B cell (primary cell): ENCODE results near the gene CCDC85A. TPM values are rescaled to one million over a fixed set of nuclear protein-coding genes. Genes with fewer than 3 reads are reported as not detected.

Source experiments
- ATAC-seq: fragments of 200-7000 bp; cut with Tn5 transposase; one replicate; pipeline ENCODE4 v1.10.0; 2021; ENCODE audit warnings: low read depth, mild to moderate bottlenecking, moderate number of reproducible peaks, moderate library complexity
- CTCF ChIA-PET: fragments of 350-600 bp; sonication (Branson Sonifier 250); formaldehyde crosslinking; loops from one replicate; lab custom pipeline; 2021; ENCODE audit warnings: antibody characterized with exemption, inconsistent platforms; lab: Charles Lee
- POLR2A ChIA-PET: fragments of 350-600 bp; sonication (Branson Sonifier 250); formaldehyde crosslinking; loops from one replicate; lab custom pipeline; 2021; ENCODE audit warnings: antibody characterized with exemption; lab: Charles Lee
- DNase-seq: peaks from one replicate; pipeline ENCODE4 v3.0.0; 2013
- H2AFZ ChIP-seq: 2 replicates; pipeline ENCODE4 v1.6.1; 2012; ENCODE audit warnings: mild to moderate bottlenecking, low read depth, low read length; ENCODE audit not compliant: insufficient read depth, poor library complexity, severe bottlenecking
- H3K27ac ChIP-seq, 2 donors: 1 replicate in 1 of 2; 2 replicates in 1 of 2; pipeline ENCODE4 v1.5.1; 2012 to 2013; ENCODE audit warnings: low read length in 2 of 2, mild to moderate bottlenecking in 2 of 2, moderate library complexity in 1 of 2
- H3K27me3 ChIP-seq, 4 experiments: fragments of 200-600 bp in 1 of 4; sonication (generic) in 1 of 4; replicated peaks in 1 of 4; 1 replicate in 2 of 4; 2 replicates in 2 of 4; pipeline versions ENCODE4 v1.6.1 to v1.7.0; 2013 to 2016; ENCODE audit warnings: low read length in 3 of 4, mild to moderate bottlenecking in 2 of 4, mixed read lengths in 1 of 4, moderate library complexity in 1 of 4; ENCODE audit not compliant: insufficient read depth in 4 of 4, control insufficient read depth in 3 of 4; ENCODE audit errors: control extremely low read depth in 1 of 4
- H3K36me3 ChIP-seq, 2 experiments: replicated peaks in 1 of 2; 1 replicate in 1 of 2; 2 replicates in 1 of 2; pipeline versions ENCODE4 v1.6.1 to v1.7.1; 2013; ENCODE audit warnings: low read length in 1 of 2; ENCODE audit not compliant: insufficient read depth in 2 of 2, control insufficient read depth in 1 of 2; ENCODE audit errors: control extremely low read depth in 1 of 2, extremely low read depth in 1 of 2
- H3K4me1 ChIP-seq, 2 donors: fragments of 200-600 bp in 1 of 2; sonication (generic) in 1 of 2; 1 replicate in 1 of 2; 2 replicates in 1 of 2; pipeline versions ENCODE4 v1.5.1 to v1.6.1; 2013 to 2017; ENCODE audit warnings: low read length in 2 of 2; ENCODE audit not compliant: control insufficient read depth in 2 of 2, insufficient read depth in 2 of 2
- H3K4me2 ChIP-seq: replicated peaks from 2 replicates; pipeline ENCODE3; 2012; ENCODE audit warnings: mild to moderate bottlenecking, low read depth, low read length; ENCODE audit not compliant: poor library complexity, severe bottlenecking
- H3K4me3 ChIP-seq, 5 experiments: fragments of 200-600 bp in 1 of 5; sonication (generic) in 1 of 5; 1 replicate in 3 of 5; 2 replicates in 2 of 5; pipeline versions ENCODE4 v1.5.1 to v1.7.0; 2011 to 2016; ENCODE audit warnings: low read length in 4 of 5, mild to moderate bottlenecking in 4 of 5, low read depth in 2 of 5, control low read depth in 1 of 5, moderate library complexity in 1 of 5; ENCODE audit not compliant: insufficient read depth in 1 of 5; ENCODE audit errors: control extremely low read depth in 1 of 5, extremely low read depth in 1 of 5
- H3K79me2 ChIP-seq: fragments of 200-600 bp; sonication (generic); one replicate; pipeline ENCODE4 v1.6.0; 2016; ENCODE audit warnings: low read length; ENCODE audit not compliant: control insufficient read depth, insufficient read depth
- H3K9ac ChIP-seq: fragments of 200-600 bp; sonication (generic); 2 replicates; pipeline ENCODE4 v1.6.1; 2017; ENCODE audit warnings: mild to moderate bottlenecking, low read length, moderate library complexity
- H3K9me3 ChIP-seq, 3 donors: one replicate each; pipeline versions ENCODE4 v1.6.1 to v1.7.1; 2013; ENCODE audit warnings: low read length in 2 of 3; ENCODE audit not compliant: control insufficient read depth in 2 of 3, insufficient read depth in 1 of 3; ENCODE audit errors: control extremely low read depth in 1 of 3
- H4K20me1 ChIP-seq: 2 replicates; pipeline ENCODE4 v1.6.0; 2012; ENCODE audit warnings: mild to moderate bottlenecking, low read length; ENCODE audit not compliant: insufficient read depth, control insufficient read depth, poor library complexity, severe bottlenecking
- H3K27ac Mint-ChIP-seq: one replicate; pipeline ENCODE4 v1.8.0; 2021; ENCODE audit warnings: mixed read lengths
- H3K27me3 Mint-ChIP-seq: one replicate; pipeline ENCODE4 v1.8.0; 2021; ENCODE audit warnings: mixed read lengths
- H3K4me1 Mint-ChIP-seq: one replicate; pipeline ENCODE4 v1.8.0; 2021; ENCODE audit warnings: mixed read lengths
- H3K4me3 Mint-ChIP-seq: one replicate; pipeline ENCODE4 v1.8.0; 2021; ENCODE audit warnings: mixed read lengths
- H3K9me3 Mint-ChIP-seq: one replicate; pipeline ENCODE4 v1.8.0; 2022; ENCODE audit warnings: mixed read lengths; ENCODE audit not compliant: insufficient read depth
- EZH2 ChIP-seq: IDR thresholded peaks from 2 replicates; pipeline ENCODE4 v1.6.1; 2012; ENCODE audit warnings: borderline replicate concordance, low read depth, mild to moderate bottlenecking, moderate library complexity, low read length; ENCODE audit not compliant: insufficient read depth, poor library complexity, severe bottlenecking
- WGBS: methylation state at CpG from one replicate; pipeline ENCODE4 v1.1.5; 2013; ENCODE audit warnings: missing lambda C conversion rate; ENCODE audit not compliant: insufficient coverage; 5-methylcytosine and 5-hydroxymethylcytosine counted together
- intact Hi-C: fragments of 100-400 bp; cut with micrococcal nuclease; formaldehyde crosslinking; loops from one replicate; pipeline ENCODE4 v1.10.0; 2022
- polyA plus RNA-seq: library from polyadenylated mRNA; depleted of rRNA; stranded (reverse); fragments of >200 nt; gene quantifications from 2 replicates; pipeline ENCODE4 v1.2.3, GENCODE V29; 2012
- total RNA-seq, 2 donors: library from RNA; stranded (reverse); fragments of 120-200 nt in 1 of 2; gene quantifications; 1 replicate in 1 of 2; 2 replicates in 1 of 2; pipeline versions ENCODE4 v1.2.3 to v1.2.4, GENCODE V29; 2013 to 2022
- TF ChIP-seq, protein P1 (sequence below): fragments of 200-600 bp; IDR thresholded peaks from one replicate; pipeline ENCODE4 v1.8.0; 2022; ENCODE audit warnings: antibody characterized with exemption, mild to moderate bottlenecking

The CCDC85A gene
- total and polyA plus RNA-seq, 2 donors (not counting 1 experiment from before 2014, with no cell fraction given) = 0.15 TPM; not detected in 1

DNA sequence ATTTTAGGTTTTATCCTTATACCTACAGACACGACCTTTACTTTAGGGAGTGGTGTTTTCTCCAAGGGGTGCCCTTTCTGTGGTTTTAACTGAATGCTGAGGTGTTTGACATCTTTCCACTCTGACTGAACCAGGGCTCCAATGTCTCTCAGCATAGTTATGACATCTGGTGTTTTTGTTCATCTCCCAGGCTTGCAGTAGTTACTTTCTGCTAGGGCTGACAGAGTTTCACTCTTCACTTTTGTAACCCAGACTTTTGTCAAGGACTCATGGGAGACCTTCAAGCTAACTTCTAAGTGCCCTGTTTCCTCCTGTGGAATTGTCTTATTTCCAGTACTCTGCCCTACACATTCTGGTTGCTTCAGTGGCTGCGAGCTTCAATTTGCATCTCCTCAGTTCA is 103.1 kb downstream of the CCDC85A start:
- CTCF ChIA-PET = no interaction called here
- Mint-ChIP-seq H3K4me3 (no peak overlapping the region), H3K4me1 (no peaks in the 10 kb centered on the region), H3K27ac (no peak overlapping the region), H3K9me3 (peaks cover 2% of the 10 kb centered on the region), H3K27me3 (no peaks in the 10 kb centered on the region)
- H4K20me1 ChIP-seq = no peaks in the 10 kb centered on the region
- H3K79me2 ChIP-seq = no peaks in the 10 kb centered on the region
- DNase-seq (no peak), ATAC-seq (no peak)
- H3K4me1 ChIP-seq = no peaks in the 10 kb centered on the region
- intact Hi-C loops = no loop called here
- H3K36me3 ChIP-seq = no peaks in the 10 kb centered on the region
- H3K4me2 ChIP-seq = no peak overlapping the region
- no peak overlapping the region for H3K27ac ChIP-seq
- H3K4me3 ChIP-seq = no peak overlapping the region
- H2AFZ ChIP-seq = no peak overlapping the region
- WGBS = 88% methylated on average over 1 of the region's 2 CpGs
- POLR2A ChIA-PET = no interaction called here
- no peaks in the 10 kb centered on the region for H3K27me3 ChIP-seq
- H3K9ac ChIP-seq = no peak overlapping the region
- no peak for TF ChIP-seq EZH2
- TF ChIP-seq, protein P1, sequence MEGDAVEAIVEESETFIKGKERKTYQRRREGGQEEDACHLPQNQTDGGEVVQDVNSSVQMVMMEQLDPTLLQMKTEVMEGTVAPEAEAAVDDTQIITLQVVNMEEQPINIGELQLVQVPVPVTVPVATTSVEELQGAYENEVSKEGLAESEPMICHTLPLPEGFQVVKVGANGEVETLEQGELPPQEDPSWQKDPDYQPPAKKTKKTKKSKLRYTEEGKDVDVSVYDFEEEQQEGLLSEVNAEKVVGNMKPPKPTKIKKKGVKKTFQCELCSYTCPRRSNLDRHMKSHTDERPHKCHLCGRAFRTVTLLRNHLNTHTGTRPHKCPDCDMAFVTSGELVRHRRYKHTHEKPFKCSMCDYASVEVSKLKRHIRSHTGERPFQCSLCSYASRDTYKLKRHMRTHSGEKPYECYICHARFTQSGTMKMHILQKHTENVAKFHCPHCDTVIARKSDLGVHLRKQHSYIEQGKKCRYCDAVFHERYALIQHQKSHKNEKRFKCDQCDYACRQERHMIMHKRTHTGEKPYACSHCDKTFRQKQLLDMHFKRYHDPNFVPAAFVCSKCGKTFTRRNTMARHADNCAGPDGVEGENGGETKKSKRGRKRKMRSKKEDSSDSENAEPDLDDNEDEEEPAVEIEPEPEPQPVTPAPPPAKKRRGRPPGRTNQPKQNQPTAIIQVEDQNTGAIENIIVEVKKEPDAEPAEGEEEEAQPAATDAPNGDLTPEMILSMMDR = no peak
- H3K9me3 ChIP-seq = no peaks in the 10 kb centered on the region

DNA sequence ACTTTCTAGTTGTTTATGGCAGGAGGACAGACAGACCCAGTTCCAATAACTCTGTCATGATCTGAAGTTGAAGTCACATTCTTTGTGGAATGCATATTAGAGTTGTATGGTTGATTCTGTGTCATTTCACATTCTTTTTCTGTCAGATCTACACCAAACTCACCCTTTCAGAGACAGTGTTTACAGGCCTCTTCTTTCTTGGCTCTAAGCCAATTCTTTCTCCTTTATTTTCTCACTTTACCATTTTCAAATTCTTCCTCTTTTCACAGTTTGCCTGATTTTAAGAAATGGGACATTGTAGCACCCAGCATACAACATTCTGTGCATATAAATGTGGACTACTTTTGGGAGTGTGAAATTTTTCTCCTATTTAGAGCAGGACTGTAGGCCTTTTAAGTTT is 103.7 kb downstream of the CCDC85A start:
- intact Hi-C loops = no loop called here
- no peak overlapping the region for H2AFZ ChIP-seq
- TF ChIP-seq EZH2 = no peak
- TF ChIP-seq, protein P1 = no peak
- no peak overlapping the region for H3K27ac Mint-ChIP-seq
- no peaks in the 10 kb centered on the region for H4K20me1 ChIP-seq
- no peaks in the 10 kb centered on the region for H3K4me1 ChIP-seq
- POLR2A ChIA-PET = no interaction called here
- H3K27me3 ChIP-seq = no peaks in the 10 kb centered on the region
- no peaks in the 10 kb centered on the region for H3K36me3 ChIP-seq
- H3K4me1 Mint-ChIP-seq = no peaks in the 10 kb centered on the region
- no peak overlapping the region for H3K4me3 Mint-ChIP-seq
- H3K27me3 Mint-ChIP-seq = no peaks in the 10 kb centered on the region
- DNase-seq = no peak
- ATAC-seq = no peak
- no peak overlapping the region for H3K27ac ChIP-seq
- H3K4me2 ChIP-seq = no peak overlapping the region
- H3K9me3 ChIP-seq = no peaks in the 10 kb centered on the region
- no peak overlapping the region for H3K9ac ChIP-seq
- H3K4me3 ChIP-seq = no peak overlapping the region
- CTCF ChIA-PET = no interaction called here
- H3K79me2 ChIP-seq = no peaks in the 10 kb centered on the region
- H3K9me3 Mint-ChIP-seq = peaks cover 2% of the 10 kb centered on the region
